ENCODE data around the gene VPS45. TPM values are rescaled to one million over a fixed set of nuclear protein-coding genes. Genes with fewer than 3 reads are reported as not detected.
A peak's percentile ranks its signal among the peaks of the same experiment; 100 is the strongest.

The VPS45 gene
- total and polyA plus RNA-seq, 9 donors: 16.8 to 45.8 (median 32.7) TPM

DNA sequence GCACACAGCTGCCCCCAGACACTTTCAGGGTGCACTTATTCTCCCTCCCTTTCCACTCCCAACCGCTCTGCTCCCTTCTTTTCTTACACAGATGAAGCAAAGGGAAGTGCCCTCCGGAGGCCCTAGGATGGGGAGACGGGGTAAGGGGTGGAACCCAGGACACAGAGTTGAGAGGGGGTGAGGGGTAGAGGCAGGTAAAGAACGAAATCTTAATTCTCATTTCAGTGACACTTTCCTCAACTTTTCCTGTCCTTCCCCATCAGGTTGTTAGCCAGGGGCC is 94.9 kb downstream of the VPS45 start:
- H3K27me3 ChIP-seq: no peaks in the 10 kb centered on the region
- DNase-seq: no peak
- peaks cover 33% of the 10 kb centered on the region for H3K4me1 ChIP-seq (ENCODE audit: insufficient read depth)
- no peaks in the 10 kb centered on the region for H3K9me3 ChIP-seq
- intact Hi-C loops (cut with DNase I): no loop called here
- 29 to 48% (median 39%) methylated on average over 4 of the region's 4 CpGs for WGBS, 3 donors
- H3K27ac ChIP-seq: peak overlapping the region; percentile 82 to 93
- no peaks in the 10 kb centered on the region for H3K36me3 ChIP-seq
- TF ChIP-seq POLR2A (IDR thresholded peaks at IDR 0.05) (no peak), EP300 (IDR thresholded peaks at IDR 0.05) (no peak), CTCF (IDR thresholded peaks at IDR 0.05) (no peak)
- H3K4me3 ChIP-seq: peak overlapping the region; percentile 4

DNA sequence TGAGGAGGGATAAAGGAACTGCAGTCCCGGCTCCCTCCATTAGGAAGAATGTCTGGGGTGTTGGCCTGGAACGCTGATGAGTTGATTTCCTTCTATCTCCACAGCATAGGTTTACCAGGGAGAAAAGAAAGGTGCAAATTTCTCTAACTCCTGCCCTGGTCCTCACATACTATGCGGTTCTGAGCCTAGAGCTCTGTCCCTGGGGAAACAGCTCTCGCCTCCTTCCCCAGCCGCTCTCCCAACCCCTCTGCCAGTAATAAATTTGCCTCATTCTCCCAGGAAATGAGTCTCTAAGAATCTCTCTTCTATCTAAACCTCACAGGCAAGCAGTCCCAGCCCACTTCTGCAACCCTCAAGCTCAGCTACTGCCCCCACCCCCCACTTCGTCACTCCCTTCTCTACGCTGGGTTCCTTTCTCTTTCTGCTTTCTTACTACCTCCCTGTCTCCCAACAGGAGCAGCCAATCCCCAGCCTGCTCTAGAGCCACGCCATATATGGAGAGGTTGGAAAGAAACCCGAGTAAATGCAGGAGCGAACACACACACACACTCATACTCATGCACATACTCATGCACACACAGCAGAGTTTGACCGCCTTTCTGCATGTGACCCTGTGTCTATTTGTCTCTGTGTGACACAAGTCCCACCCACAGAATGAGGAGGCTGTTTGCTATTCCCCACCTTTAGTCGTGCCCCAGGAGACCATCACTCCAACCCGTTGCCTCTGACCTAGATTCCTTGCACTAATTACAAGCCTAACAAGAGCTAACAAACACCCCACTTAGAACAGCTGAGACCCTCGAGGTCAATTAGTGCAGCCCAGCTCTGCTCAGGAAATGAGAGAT is 95.5 kb downstream of the VPS45 start:
- H3K27ac ChIP-seq: peak overlapping the region; percentile 82 to 93
- H3K36me3 ChIP-seq: no peaks in the 10 kb centered on the region
- DNase-seq: peak; percentile 81 to 89 (median 85)
- H3K9me3 ChIP-seq: no peaks in the 10 kb centered on the region
- H3K4me3 ChIP-seq: peak overlapping the region; percentile 4
- intact Hi-C loops (cut with DNase I): no loop called here
- peak in 2 of 3 donors; percentile 23 to 48 for TF ChIP-seq CTCF (IDR thresholded peaks at IDR 0.05)
- peak; percentile 70 for TF ChIP-seq POLR2A (IDR thresholded peaks at IDR 0.05)
- TF ChIP-seq EP300 (IDR thresholded peaks at IDR 0.05): peak; percentile 69
- peaks cover 33% of the 10 kb centered on the region for H3K4me1 ChIP-seq (ENCODE audit: insufficient read depth)
- no peaks in the 10 kb centered on the region for H3K27me3 ChIP-seq
- WGBS, 3 donors: 4 to 8% (median 5%) methylated on average over 14 of the region's 14 CpGs

- Histone ChIP-seq H3K27ac (peak overlapping the region in 1 of 2 donors; percentile 9), H3K36me3 (no peaks in the 10 kb centered on the region), H3K27me3 (no peaks in the 10 kb centered on the region), H3K9me3 (no peaks in the 10 kb centered on the region), H3K4me1 (ENCODE audit: insufficient read depth) (peaks cover 33% of the 10 kb centered on the region), H3K4me3 (no peak overlapping the region)
- WGBS, 3 donors: 83 to 97% (median 94%) methylated on average over 5 of the region's 5 CpGs
- intact Hi-C loops (cut with DNase I): no loop called here
- DNase-seq: no peak
- no peak for TF ChIP-seq POLR2A (IDR thresholded peaks at IDR 0.05)
- no peak for TF ChIP-seq EP300 (IDR thresholded peaks at IDR 0.05)
- no peak for TF ChIP-seq CTCF (IDR thresholded peaks at IDR 0.05)
These were observed 96.6 kb downstream of the VPS45 start for GRCh38 chr1:150164224-150164623.

- Histone ChIP-seq H3K27ac (peak overlapping the region in 1 of 2 donors; percentile 9), H3K36me3 (no peaks in the 10 kb centered on the region), H3K4me1 (ENCODE audit: insufficient read depth) (peaks cover 28% of the 10 kb centered on the region), H3K27me3 (no peaks in the 10 kb centered on the region), H3K4me3 (no peak overlapping the region), H3K9me3 (no peaks in the 10 kb centered on the region)
- 58 to 84% (median 71%) methylated on average over 5 of the region's 5 CpGs for WGBS, 3 donors
- intact Hi-C loops (cut with DNase I): loop anchor here (5.0 kb wide), 3 partner anchors 87 to 202 kb away; no protein-coding TSS in a partner anchor
- TF ChIP-seq CTCF (IDR thresholded peaks at IDR 0.05) (no peak), POLR2A (IDR thresholded peaks at IDR 0.05) (no peak), EP300 (IDR thresholded peaks at IDR 0.05) (no peak)
- no peak for DNase-seq
These were observed 97.2 kb downstream of the VPS45 start for GRCh38 chr1:150164779-150165178.

All from ovary (tissue), 9 donors.